Liver (tissue), 9 donors: ENCODE measurements around the gene EPHA6. TPM values are rescaled to one million over a fixed set of nuclear protein-coding genes. Genes with fewer than 3 reads are reported as not detected.
A peak's percentile ranks its signal among the peaks of the same experiment; 100 is the strongest.

Experiments used
- DNase-seq: peaks from one replicate; pipeline ENCODE4 v3.0.0-alpha.2; 2017; ENCODE audit warnings: low spot score
- H3K27ac ChIP-seq, 2 donors: one replicate each; pipeline ENCODE4 v1.7.0; 2013; ENCODE audit warnings: inconsistent platforms in 2 of 2, low read length in 2 of 2, control low read depth in 1 of 2, low read depth in 1 of 2, mild to moderate bottlenecking in 1 of 2
- H3K27me3 ChIP-seq, 4 donors: one replicate each; pipeline versions ENCODE4 v1.6.1 to v1.7.0; 2013; ENCODE audit warnings: low read length in 3 of 4, inconsistent platforms in 1 of 4, mild to moderate bottlenecking in 1 of 4, moderate library complexity in 1 of 4; ENCODE audit not compliant: control insufficient read depth in 4 of 4, insufficient read depth in 4 of 4
- H3K36me3 ChIP-seq, 4 donors: one replicate each; pipeline versions ENCODE4 v1.6.1 to v1.7.0; 2013; ENCODE audit warnings: low read length in 3 of 4, mild to moderate bottlenecking in 3 of 4, low read depth in 1 of 4, moderate library complexity in 1 of 4; ENCODE audit not compliant: control insufficient read depth in 4 of 4, insufficient read depth in 3 of 4
- H3K4me1 ChIP-seq, 4 donors: one replicate each; pipeline versions ENCODE4 v1.6.1 to v1.7.0; 2013; ENCODE audit warnings: low read length in 3 of 4, mild to moderate bottlenecking in 3 of 4, moderate library complexity in 1 of 4; ENCODE audit not compliant: control insufficient read depth in 4 of 4, insufficient read depth in 4 of 4
- H3K4me3 ChIP-seq, 3 donors: one replicate each; pipeline versions ENCODE4 v1.6.1 to v1.7.0; 2013; ENCODE audit warnings: low read length in 3 of 3, control low read depth in 1 of 3, low read depth in 1 of 3, mild to moderate bottlenecking in 1 of 3
- H3K9ac ChIP-seq, 2 donors: one replicate each; pipeline ENCODE4 v1.7.0; 2013; ENCODE audit warnings: low read length in 2 of 2, mild to moderate bottlenecking in 2 of 2, moderate library complexity in 2 of 2, control low read depth in 1 of 2, low read depth in 1 of 2
- H3K9me3 ChIP-seq, 4 donors: one replicate each; pipeline versions ENCODE4 v1.6.1 to v1.7.0; 2013; ENCODE audit warnings: low read length in 3 of 4; ENCODE audit not compliant: control insufficient read depth in 4 of 4
- ATF3 ChIP-seq: IDR thresholded peaks from 2 replicates; pipeline ENCODE4 v1.6.1; 2016; ENCODE audit warnings: antibody characterized with exemption
- FOXA1 ChIP-seq: IDR thresholded peaks from 2 replicates; pipeline ENCODE4 v1.6.1; 2016; ENCODE audit warnings: antibody characterized with exemption
- FOXA2 ChIP-seq: IDR thresholded peaks from 2 replicates; pipeline ENCODE4 v1.6.1; 2016; ENCODE audit warnings: antibody characterized with exemption
- GABPA ChIP-seq, 2 donors: IDR thresholded peaks in 1 of 2; conservative IDR thresholded peaks in 1 of 2; 2 replicates each; pipeline ENCODE4 v1.6.1; 2016; ENCODE audit warnings: antibody characterized with exemption in 2 of 2, mild to moderate bottlenecking in 1 of 2, moderate library complexity in 1 of 2
- HNF4A ChIP-seq, 2 donors: conservative IDR thresholded peaks; 2 replicates each; pipeline ENCODE4 v1.6.1; 2016; ENCODE audit warnings: antibody characterized with exemption in 2 of 2, mild to moderate bottlenecking in 2 of 2
- JUND ChIP-seq, 2 donors: IDR thresholded peaks; 2 replicates each; pipeline ENCODE4 v1.6.1; 2016; ENCODE audit warnings: antibody characterized with exemption in 2 of 2
- MAX ChIP-seq: IDR thresholded peaks from 2 replicates; pipeline ENCODE4 v1.6.1; 2016; ENCODE audit warnings: antibody characterized with exemption
- RAD21 ChIP-seq, 2 donors: IDR thresholded peaks; 2 replicates each; pipeline ENCODE4 v1.6.1; 2016; ENCODE audit warnings: antibody characterized with exemption in 2 of 2, mild to moderate bottlenecking in 2 of 2
- REST ChIP-seq: IDR thresholded peaks from 2 replicates; pipeline ENCODE4 v1.6.1; 2016; ENCODE audit warnings: antibody characterized with exemption, mild to moderate bottlenecking
- RXRA ChIP-seq, 2 donors: IDR thresholded peaks; 2 replicates each; pipeline ENCODE4 v1.6.1; 2017 to 2018; ENCODE audit warnings: antibody characterized with exemption in 2 of 2, mild to moderate bottlenecking in 1 of 2
- SP1 ChIP-seq: IDR thresholded peaks from 2 replicates; pipeline ENCODE4 v1.6.1; 2018; ENCODE audit warnings: antibody characterized with exemption, mild to moderate bottlenecking
- TAF1 ChIP-seq: conservative IDR thresholded peaks from 2 replicates; pipeline ENCODE4 v1.6.1; 2016; ENCODE audit warnings: antibody characterized with exemption, mild to moderate bottlenecking
- YY1 ChIP-seq: IDR thresholded peaks from 2 replicates; pipeline ENCODE4 v1.6.1; 2016; ENCODE audit warnings: antibody characterized with exemption, mild to moderate bottlenecking
- ZBTB33 ChIP-seq: IDR thresholded peaks from 2 replicates; pipeline ENCODE4 v1.6.1; 2016; ENCODE audit warnings: antibody characterized with exemption
- WGBS: extraction: QIAGEN DNeasy Blood & Tissue Kit; methylation state at CpG from one replicate; pipeline ENCODE4 v1.1.7; 2013; 5-methylcytosine and 5-hydroxymethylcytosine counted together
- polyA plus RNA-seq, 2 donors: library from polyadenylated mRNA; stranded (reverse) in 1 of 2; unstranded in 1 of 2; fragments of 200-250 nt in 1 of 2; fragments of >200 nt in 1 of 2; fragmentation: Nextera tagmentation in 1 of 2; extraction: Ambion mirVana in 1 of 2; gene quantifications; one replicate each; pipeline versions ENCODE4 v1.2.1 to v1.2.3, GENCODE V29; 2013 to 2015
- total RNA-seq, 2 donors: library from RNA; depleted of rRNA; stranded (reverse); fragments of >200 nt; gene quantifications; one replicate each; pipeline ENCODE4 v1.2.3, GENCODE V29; 2014
- donor health status: healthy.
- donor health status: healthy.
- donor health status: healthy.
- donor health status: healthy.
- donor health status: healthy.

The EPHA6 gene
- total RNA-seq (under 1 TPM; 0.05 to 0.17 TPM), polyA plus RNA-seq (under 1 TPM in 1 of 2 donors, not detected in 1; 0.05 TPM)

DNA sequence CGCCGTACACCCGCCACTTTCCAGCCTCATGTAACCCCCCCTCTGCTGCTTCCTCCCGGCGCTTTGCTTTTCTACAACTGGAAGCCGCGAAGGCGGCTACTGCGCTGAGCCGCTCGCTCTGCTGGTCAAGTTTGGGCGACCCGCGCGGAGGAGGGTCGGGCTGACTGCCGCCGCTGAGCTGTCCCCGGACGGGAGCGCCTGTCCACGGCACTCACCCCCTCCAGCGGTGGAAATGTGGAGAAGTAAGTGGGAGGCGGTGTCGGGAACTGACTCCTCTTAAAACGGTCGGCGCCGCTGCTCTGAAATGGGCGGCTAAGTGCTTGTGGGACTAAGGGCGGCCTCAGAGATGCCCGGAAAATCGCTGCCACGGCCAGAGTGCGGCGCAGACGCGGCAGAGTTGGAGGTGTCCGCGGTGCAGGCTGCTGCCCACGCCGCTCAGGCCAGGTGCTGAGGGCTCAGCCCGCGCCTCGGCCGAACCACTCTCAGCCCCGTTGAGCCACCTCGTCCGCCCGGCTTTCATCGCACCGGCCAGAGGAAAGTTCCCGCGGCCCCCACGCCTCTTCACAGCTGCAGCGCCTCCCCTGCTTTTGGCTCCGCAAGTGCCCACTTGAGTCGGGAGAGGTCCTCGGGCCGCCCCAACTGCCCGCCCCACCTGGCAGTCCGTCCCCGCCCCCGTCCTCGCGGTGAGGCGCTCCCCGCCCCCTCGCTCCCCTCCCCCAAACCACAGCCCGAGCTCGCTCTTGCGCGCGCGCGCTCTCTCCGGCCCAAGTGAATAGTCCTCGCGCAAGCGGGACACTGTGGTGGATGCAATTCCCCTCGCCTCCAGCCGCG is at the start of gene EPHA6:
Gene EPHA6 (plus strand): TSS at position 775 of the 831 bp plus-strand sequence.
- Histone ChIP-seq H3K9me3 (no peaks in the 10 kb centered on the region), H3K9ac (no peak within 1 kb of the TSS), H3K4me3 (peak within 1 kb of the TSS; percentile 49 to 63 (median 60)), H3K27me3 (peaks cover 0 to 8% (median 2%) of the 10 kb centered on the region in 4 donors), H3K27ac (no peak within 1 kb of the TSS), H3K36me3 (no peaks in the 10 kb centered on the region), H3K4me1 (peaks cover 5 to 25% (median 21%) of the 10 kb centered on the region in 4 donors)
- WGBS, result 3% methylated on average over 83 of the region's 83 CpGs
- TF ChIP-seq RAD21 (IDR thresholded peaks at IDR 0.05), result no peak
- no peak for TF ChIP-seq TAF1
- no peak for DNase-seq

DNA sequence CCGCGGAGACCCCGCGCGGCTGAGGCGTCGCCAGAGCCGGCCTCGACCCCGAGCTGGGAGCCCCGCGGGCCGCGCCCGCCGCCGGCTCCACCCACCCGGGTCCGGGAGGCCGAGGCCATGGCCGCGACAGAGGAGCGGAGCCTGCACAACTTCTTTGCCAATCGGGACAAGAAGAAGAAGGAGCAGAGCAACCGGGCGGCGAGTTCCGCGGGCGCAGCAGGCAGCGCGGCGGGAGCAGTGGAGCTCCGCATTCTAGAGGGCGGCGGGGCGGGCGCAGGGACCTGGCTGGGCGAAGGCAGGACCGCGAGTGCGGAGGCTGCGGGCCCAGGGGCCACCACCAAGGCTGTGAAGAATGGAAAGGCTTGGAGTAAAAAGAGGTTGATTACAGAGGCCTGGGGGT is 37.6 kb upstream of the EPHA6 start:
- no peaks in the 10 kb centered on the region for H3K36me3 ChIP-seq
- no peak overlapping the region for H3K27ac ChIP-seq
- H3K9ac ChIP-seq, result no peak overlapping the region
- peaks cover 0 to 3% (median 0%) of the 10 kb centered on the region in 4 donors for H3K4me1 ChIP-seq
- H3K27me3 ChIP-seq, result no peaks in the 10 kb centered on the region
- H3K9me3 ChIP-seq, result peaks cover 0 to 4% (median 1%) of the 10 kb centered on the region in 4 donors
- TF ChIP-seq SP1 (no peak), TAF1 (no peak), YY1 (no peak), ATF3 (no peak), FOXA1 (no peak), RAD21 (IDR thresholded peaks at IDR 0.05) (no peak), ZBTB33 (no peak), GABPA (IDR thresholded peaks at IDR 0.05 in 1 of 2, conservative IDR thresholded peaks at IDR 0.05 in 1 of 2) (no peak), REST (no peak), FOXA2 (no peak), HNF4A (conservative IDR thresholded peaks at IDR 0.05) (no peak), JUND (IDR thresholded peaks at IDR 0.05) (no peak), MAX (no peak), RXRA (IDR thresholded peaks at IDR 0.05) (no peak)
- 43% methylated on average over 43 of the region's 43 CpGs for WGBS
- no peak for DNase-seq
- no peak overlapping the region for H3K4me3 ChIP-seq
